GM19455 (cell line): Measurements from ENCODE around the gene GNLY.
"Not testable (repeated sequence)": the region's sequence is repeated elsewhere in the genome, so short reads cannot be mapped to it uniquely, and the experiment has no call there.

Experiments used
- ATAC-seq: cut with Tn5 transposase; IDR thresholded peaks from one replicate; pipeline ENCODE4 v1.9.1; 2021; ENCODE audit not compliant: unreplicated experiment

Gene GNLY

GRCh38 chr2:85706599-85707296 is 12.6 kb downstream of the GNLY start:
- no peak for ATAC-seq

- peak; percentile 55 for ATAC-seq
These were observed 13.1 kb downstream of the GNLY start for GRCh38 chr2:85707304-85707703.

- ATAC-seq = no peak
These were observed 14.5 kb downstream of the GNLY start for GRCh38 chr2:85708641-85709040.

GRCh38 chr2:85709401-85709811 is 15.2 kb downstream of the GNLY start:
- ATAC-seq = no peak

GRCh38 chr2:85710687-85711577 is 16.8 kb downstream of the GNLY start:
- ATAC-seq = no peak

GRCh38 chr2:85711578-85712060 is 17.5 kb downstream of the GNLY start:
- ATAC-seq = no peak

- ATAC-seq = no peak
These were observed 18.2 kb downstream of the GNLY start for GRCh38 chr2:85712336-85712735.

- no peak for ATAC-seq
These were observed 18.9 kb downstream of the GNLY start for GRCh38 chr2:85712849-85713612.

GRCh38 chr2:85713836-85714235 is 19.7 kb downstream of the GNLY start:
- no peak for ATAC-seq

GRCh38 chr2:85714421-85714820 is 20.3 kb downstream of the GNLY start:
- ATAC-seq = not testable (repeated sequence)

GRCh38 chr2:85714841-85715240 is 20.7 kb downstream of the GNLY start:
- no peak for ATAC-seq

GRCh38 chr2:85716346-85716914 is 22.3 kb downstream of the GNLY start:
- ATAC-seq = no peak

GRCh38 chr2:85717308-85718008 is 23.3 kb downstream of the GNLY start:
- no peak for ATAC-seq

- no peak for ATAC-seq
These were observed 23.8 kb downstream of the GNLY start for GRCh38 chr2:85718009-85718391.

- ATAC-seq = no peak
These were observed 24.8 kb downstream of the GNLY start for GRCh38 chr2:85718885-85719492.

- no peak for ATAC-seq
These were observed 25.6 kb downstream of the GNLY start for GRCh38 chr2:85719609-85720240.

- no peak for ATAC-seq
These were observed 26.4 kb downstream of the GNLY start for GRCh38 chr2:85720533-85720932.

- ATAC-seq = no peak
These were observed 27.5 kb downstream of the GNLY start for GRCh38 chr2:85721641-85722040.

GRCh38 chr2:85722519-85722918 is 28.4 kb downstream of the GNLY start:
- ATAC-seq = no peak
